ENCODE data around the gene CHN1.

Gene CHN1

GRCh38 chr2:175004980-175005732, at the start of gene CHN1:
Gene CHN1, minus strand, starts transcription at chr2:175005381. Its CDS starts 469 bp downstream, at chr2:175004912.
- DNase-seq, result peak; percentile 68

GRCh38 chr2:175054340-175054739, 49.2 kb upstream of the CHN1 start:
- no peak for DNase-seq

- no peak for DNase-seq
These were observed 44.5 kb upstream of the CHN1 start for GRCh38 chr2:175049661-175050060.

- DNase-seq, result no peak
These were observed 43.1 kb upstream of the CHN1 start for GRCh38 chr2:175048275-175048674.

GRCh38 chr2:175039490-175039889, 34.3 kb upstream of the CHN1 start:
- DNase-seq, result no peak

- DNase-seq, result no peak
These were observed 33.9 kb upstream of the CHN1 start for GRCh38 chr2:175039031-175039430.

GRCh38 chr2:175037941-175038340, 32.8 kb upstream of the CHN1 start:
- no peak for DNase-seq

- no peak for DNase-seq
These were observed 31.4 kb upstream of the CHN1 start for GRCh38 chr2:175036582-175037018.

GRCh38 chr2:175035806-175036205, 30.6 kb upstream of the CHN1 start:
- no peak for DNase-seq

- DNase-seq, result no peak
These were observed 29.5 kb upstream of the CHN1 start for GRCh38 chr2:175034716-175035115.

- peak; percentile 43 for DNase-seq
These were observed 25.4 kb upstream of the CHN1 start for GRCh38 chr2:175030380-175031271.

- DNase-seq, result no peak
These were observed 22.6 kb upstream of the CHN1 start for GRCh38 chr2:175027755-175028154.

GRCh38 chr2:175026385-175026784, 21.2 kb upstream of the CHN1 start:
- DNase-seq, result no peak

- DNase-seq, result no peak
These were observed 20.8 kb upstream of the CHN1 start for GRCh38 chr2:175025946-175026345.

- no peak for DNase-seq
These were observed 20.1 kb upstream of the CHN1 start for GRCh38 chr2:175025233-175025632.

- DNase-seq, result no peak
These were observed 17.7 kb upstream of the CHN1 start for GRCh38 chr2:175022923-175023322.

GRCh38 chr2:175019566-175020327, 14.6 kb upstream of the CHN1 start:
- DNase-seq, result no peak

- no peak for DNase-seq
These were observed 12.6 kb upstream of the CHN1 start for GRCh38 chr2:175017618-175018414.

- DNase-seq, result no peak
These were observed 10.2 kb upstream of the CHN1 start for GRCh38 chr2:175015340-175015739.

- DNase-seq, result no peak
These were observed 7.3 kb upstream of the CHN1 start for GRCh38 chr2:175012516-175012915.

- no peak for DNase-seq
These were observed 6.3 kb upstream of the CHN1 start for GRCh38 chr2:175011505-175011904.

- DNase-seq, result no peak
These were observed 5.7 kb upstream of the CHN1 start for GRCh38 chr2:175010848-175011254.
